Mammary epithelial cell (primary cell): ENCODE results near the gene ASPRV1.

ENCODE experiments used
- EZH2 ChIP-seq: IDR thresholded peaks from 2 replicates; pipeline ENCODE4 v1.6.1; 2012; ENCODE audit warnings: low read length, inconsistent platforms, borderline replicate concordance
- TF ChIP-seq, protein P1 (sequence below), 2 donors: IDR thresholded peaks in 1 of 2; conservative IDR thresholded peaks in 1 of 2; 2 replicates each; pipeline ENCODE4 v1.5.1; 2011 to 2012; ENCODE audit warnings: inconsistent platforms in 2 of 2, low read length in 2 of 2, mild to moderate bottlenecking in 2 of 2, control low read depth in 1 of 2, low read depth in 1 of 2; ENCODE audit not compliant: insufficient read depth in 1 of 2; ENCODE audit errors: extremely low read depth in 1 of 2

DNA sequence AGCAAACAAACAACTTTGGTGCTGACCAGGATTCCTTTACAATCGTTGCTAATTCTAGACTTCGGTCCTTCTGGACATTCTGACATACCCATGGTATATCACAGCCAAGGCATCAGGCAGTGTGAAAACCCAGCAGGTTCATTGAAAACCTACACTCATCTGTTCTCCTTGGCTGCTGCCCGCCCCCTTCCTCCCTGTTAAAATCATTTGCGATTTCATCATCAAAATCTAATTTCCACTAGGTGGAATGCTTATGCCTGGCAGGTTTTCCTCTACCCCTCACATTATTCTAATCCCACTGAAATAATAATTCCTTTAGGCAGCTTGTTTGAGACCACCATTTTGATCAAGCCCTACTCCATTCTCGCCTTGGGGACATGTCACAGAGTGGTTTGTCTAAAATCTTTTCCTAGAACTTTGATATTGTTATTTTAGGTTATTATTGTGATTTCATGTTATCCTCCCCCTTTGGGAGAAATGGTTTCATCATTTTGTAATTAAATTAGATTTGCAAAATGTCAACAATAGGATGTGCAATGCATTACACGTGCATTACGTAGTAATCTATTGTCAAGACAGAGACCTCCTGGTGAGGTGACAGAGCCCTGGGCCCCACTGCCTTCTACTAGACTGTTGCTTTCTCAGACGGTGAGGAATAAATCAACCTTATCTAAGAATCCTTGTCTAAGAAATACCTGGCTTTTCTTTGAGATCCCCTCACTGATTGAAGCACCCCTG, 31.0 kb upstream of the ASPRV1 start:
- TF ChIP-seq EZH2: no peak
- TF ChIP-seq, protein P1, sequence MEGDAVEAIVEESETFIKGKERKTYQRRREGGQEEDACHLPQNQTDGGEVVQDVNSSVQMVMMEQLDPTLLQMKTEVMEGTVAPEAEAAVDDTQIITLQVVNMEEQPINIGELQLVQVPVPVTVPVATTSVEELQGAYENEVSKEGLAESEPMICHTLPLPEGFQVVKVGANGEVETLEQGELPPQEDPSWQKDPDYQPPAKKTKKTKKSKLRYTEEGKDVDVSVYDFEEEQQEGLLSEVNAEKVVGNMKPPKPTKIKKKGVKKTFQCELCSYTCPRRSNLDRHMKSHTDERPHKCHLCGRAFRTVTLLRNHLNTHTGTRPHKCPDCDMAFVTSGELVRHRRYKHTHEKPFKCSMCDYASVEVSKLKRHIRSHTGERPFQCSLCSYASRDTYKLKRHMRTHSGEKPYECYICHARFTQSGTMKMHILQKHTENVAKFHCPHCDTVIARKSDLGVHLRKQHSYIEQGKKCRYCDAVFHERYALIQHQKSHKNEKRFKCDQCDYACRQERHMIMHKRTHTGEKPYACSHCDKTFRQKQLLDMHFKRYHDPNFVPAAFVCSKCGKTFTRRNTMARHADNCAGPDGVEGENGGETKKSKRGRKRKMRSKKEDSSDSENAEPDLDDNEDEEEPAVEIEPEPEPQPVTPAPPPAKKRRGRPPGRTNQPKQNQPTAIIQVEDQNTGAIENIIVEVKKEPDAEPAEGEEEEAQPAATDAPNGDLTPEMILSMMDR (conservative IDR thresholded peaks at IDR 0.05 in 1 of 2, IDR thresholded peaks at IDR 0.05 in 1 of 2; ENCODE audit: extremely low read depth in 1 of 2, insufficient read depth in 1 of 2, low read depth in 1 of 2, low read length in 2 of 2): no peak
